Activated naive CD8-positive, alpha-beta T cell treated with anti-CD3 and anti-CD28 coated beads, Interleukin-2, amount 50 U/mL, for 16 hours (primary cell): ENCODE measurements around the gene ATAD2B.
"Not testable (repeated sequence)": the region's sequence is repeated elsewhere in the genome, so short reads cannot be mapped to it uniquely, and the experiment has no call there.

Experiments used
- DNase-seq: peaks from one replicate; pipeline ENCODE4 v3.0.0-alpha.2; 2020; ENCODE audit warnings: low read depth, low spot score

Gene ATAD2B

DNA sequence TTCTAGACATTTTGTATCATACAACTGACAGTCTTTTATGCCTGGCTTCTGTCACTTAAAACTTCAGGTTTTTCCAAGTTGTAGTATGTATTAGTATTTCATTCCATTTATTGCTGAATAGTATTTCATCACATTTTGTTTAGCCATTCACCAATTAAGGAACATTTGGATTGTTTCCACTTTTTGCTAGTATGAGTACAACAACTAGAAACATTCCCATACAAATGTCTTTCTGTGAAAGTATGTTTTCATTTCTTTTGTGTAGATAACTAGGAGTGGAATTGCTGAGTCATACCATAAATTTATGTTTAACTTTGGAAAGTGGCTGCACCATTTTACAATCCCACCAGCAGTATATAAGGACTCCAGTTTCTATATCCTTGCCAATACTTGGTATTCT lies 135.9 kb downstream of the ATAD2B start:
- DNase-seq = no peak

DNA sequence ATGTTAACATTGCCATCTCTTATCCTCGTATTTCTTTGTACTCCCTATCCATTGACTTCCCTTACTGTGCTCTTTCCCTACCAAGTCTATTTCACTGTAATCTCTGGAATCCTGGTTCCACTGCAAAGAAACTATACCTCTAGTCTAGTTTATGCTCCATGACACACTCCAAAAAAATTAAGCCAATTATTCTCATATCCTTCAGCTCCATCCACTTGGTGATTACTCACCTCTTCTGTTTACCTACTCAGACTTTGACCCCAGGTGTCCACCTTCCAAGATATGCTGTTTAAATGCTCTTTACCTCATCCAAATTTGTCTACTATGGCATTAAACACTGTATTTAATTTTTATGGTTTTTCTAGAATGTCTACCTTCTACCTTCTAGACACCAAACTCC lies 137.9 kb downstream of the ATAD2B start:
- no peak for DNase-seq

DNA sequence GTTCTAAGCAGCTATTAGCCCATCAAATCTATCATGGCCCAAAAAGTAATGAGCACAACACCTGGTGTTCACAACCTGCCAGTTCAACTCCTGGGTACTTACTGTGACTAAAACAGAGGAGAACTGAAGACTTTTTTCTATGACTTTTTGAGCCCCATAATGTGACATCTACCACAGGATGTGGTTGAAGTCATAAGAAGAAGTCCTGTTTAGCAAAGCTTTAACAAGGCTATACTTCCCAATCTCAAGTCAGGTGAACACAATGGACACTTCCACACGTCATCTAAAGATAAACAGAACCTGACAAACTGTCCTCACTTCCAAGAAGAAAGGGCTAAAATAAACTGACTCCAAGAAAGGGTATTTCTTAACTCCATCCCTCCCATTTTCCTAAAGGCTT lies 138.8 kb downstream of the ATAD2B start:
- no peak for DNase-seq

DNA sequence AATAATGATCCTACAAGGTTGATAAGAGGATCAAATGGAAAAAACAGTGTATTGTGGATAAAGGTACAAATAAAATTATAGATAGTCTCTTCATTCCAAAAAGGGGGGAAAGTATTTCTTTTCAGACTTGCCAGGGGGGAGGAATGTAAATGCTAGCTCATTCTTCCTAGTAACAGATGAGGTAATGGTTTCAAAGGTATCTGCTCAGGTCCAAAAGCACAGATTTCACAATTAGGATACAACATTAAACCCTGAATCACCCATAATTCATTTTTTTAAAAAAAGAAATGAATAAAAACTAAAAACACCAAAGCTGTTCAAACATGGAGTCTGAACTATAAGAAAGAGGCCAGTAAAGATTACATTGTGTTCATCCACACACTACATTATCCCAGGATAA lies 142.0 kb downstream of the ATAD2B start:
- no peak for DNase-seq

DNA sequence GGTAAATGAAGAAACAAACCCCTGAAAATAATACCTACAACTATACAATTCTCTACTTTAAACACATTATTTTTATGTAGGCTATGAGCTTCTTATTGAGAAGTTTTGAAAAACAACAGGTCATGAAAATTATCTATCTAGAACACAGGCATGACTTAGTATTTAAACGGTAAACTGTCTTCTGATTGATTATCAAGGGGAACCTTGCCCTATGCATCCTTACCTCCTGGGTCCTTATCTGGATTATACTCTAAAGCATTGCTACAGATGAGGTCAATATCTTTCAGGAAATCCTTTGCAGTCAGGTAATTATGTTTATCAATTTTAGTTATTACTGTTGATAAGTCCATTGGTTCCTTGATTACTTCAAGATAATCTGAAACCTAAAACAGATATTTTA lies 144.3 kb downstream of the ATAD2B start:
- no peak for DNase-seq

DNA sequence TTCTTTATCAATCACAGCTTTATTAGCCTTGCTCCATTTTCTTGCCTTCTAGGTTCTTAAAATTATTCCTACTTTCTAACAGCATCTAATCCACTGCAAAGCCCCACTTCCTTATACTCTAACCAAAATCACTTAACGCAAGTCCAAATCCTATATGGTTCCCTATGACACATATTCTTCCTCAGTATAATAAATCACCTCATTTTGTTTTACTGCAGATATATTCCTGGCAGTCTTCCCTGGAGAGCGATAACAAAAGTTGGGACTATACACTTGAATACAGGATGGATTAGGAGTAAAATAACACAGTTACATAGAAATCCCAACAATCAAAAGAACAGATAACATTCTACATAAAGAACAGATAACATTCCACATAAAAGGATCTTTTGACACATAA lies 144.8 kb downstream of the ATAD2B start:
- no peak for DNase-seq

DNA sequence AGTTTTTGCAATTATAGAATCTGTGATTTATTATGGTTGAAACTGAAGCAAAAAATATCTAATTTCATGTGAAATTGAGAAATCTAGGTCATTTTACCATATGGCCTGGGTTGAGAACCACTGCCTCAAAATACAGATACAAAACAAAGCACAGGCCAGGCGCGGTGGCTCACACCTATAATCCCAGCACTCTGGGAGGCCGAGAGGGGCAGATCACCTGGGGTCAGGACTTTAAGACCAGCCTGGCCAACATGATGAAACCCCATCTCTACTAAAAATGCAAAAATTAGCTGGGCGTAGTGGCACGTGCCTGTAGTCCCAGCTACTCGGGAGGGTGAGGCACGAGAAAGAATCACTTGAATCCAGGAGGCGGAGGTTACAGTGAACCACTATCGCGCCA lies 146.5 kb downstream of the ATAD2B start:
- not testable (repeated sequence) for DNase-seq

DNA sequence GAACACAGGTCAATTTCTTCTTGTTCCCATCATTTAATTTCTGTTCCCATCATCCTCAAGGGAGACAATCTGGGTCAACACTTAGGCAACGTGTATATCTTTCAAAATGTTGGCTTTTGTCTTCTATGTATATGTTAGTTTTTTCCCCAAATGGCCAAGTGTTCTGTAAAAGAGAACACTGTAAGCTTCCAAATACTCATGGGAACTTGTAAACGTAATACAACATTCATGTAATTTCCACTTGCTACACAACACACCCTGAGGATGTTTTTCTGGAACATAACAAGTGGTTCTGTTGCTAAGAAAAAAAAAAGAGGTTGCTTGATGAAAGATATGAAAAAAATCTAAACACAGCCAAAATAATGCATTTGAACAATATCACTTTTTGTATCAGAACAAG lies 149.1 kb downstream of the ATAD2B start:
- no peak for DNase-seq

DNA sequence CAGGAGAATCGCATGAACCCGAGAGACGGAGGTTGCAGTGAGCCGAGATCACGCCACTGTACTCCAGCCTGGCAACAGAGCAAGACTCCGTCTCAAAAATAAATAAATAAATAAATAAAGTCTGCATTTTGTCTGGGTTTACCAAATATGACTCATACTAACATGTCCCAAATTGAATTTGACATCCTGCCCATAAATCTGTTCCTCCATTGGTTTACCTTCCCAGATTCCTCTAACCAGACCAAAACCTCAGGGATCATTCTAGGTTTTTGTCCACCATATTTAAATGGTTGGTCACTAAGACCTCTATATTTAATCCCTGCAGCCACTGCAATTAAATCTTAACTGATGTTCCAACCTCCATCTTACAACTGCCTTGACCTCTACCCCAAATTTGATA lies 150.9 kb downstream of the ATAD2B start:
- no peak for DNase-seq

DNA sequence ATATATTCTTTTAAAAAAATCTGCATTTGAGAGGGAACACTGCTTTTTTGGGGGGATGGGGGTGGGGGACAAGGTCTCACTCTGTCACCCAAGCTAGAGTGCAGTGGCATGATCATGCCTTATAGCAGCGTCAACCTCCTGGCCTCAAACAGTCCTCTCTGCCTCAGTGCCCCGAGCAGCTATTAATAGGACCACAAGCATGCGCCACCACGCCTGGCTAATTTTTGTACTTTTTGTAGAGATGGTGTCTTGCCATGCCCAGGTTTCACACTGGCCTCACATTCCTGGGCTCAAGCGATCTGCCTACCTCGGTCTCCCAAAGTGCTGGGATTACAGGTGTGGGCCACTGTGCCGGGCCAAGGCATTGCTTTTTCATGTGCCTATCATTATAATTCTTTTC lies 154.2 kb downstream of the ATAD2B start:
- DNase-seq = no peak

DNA sequence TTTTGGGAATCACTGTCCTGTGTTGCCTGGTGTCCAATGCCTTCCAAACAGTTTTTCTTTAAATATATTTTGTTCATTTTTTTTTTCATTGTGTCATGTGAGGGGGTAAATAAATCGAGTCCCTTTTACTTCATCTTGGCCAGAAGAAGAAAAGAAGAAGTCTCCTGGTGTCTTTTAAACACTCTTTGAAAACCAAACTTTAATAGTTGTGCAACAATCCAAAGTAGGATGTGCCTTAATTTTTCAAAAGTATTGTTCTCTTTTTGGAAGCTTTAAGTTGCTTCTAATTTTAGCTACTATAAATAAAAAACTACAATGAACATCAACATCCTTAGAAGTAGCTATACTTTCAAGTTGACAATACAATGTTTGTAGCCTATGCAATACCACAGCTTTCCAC lies 154.9 kb downstream of the ATAD2B start:
- DNase-seq = no peak

DNA sequence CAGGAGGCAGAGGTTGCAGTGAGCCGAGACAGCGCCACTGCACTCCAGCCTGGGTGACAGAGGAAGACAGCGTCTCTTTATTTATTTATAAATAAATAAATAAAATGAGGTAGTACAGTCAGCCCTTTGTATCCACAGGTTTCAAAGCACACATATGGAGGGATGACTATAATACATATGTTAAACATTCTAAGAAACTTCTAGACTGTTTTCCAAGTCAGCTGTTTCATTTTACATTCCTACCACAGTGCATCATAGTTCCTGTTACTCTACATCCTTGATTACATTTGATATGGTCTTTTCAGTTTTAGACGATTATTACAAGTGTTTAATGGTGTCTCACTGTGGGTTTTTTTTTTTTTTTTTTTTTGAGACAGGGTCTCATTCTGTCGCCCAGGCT lies 157.6 kb downstream of the ATAD2B start:
- no peak for DNase-seq

DNA sequence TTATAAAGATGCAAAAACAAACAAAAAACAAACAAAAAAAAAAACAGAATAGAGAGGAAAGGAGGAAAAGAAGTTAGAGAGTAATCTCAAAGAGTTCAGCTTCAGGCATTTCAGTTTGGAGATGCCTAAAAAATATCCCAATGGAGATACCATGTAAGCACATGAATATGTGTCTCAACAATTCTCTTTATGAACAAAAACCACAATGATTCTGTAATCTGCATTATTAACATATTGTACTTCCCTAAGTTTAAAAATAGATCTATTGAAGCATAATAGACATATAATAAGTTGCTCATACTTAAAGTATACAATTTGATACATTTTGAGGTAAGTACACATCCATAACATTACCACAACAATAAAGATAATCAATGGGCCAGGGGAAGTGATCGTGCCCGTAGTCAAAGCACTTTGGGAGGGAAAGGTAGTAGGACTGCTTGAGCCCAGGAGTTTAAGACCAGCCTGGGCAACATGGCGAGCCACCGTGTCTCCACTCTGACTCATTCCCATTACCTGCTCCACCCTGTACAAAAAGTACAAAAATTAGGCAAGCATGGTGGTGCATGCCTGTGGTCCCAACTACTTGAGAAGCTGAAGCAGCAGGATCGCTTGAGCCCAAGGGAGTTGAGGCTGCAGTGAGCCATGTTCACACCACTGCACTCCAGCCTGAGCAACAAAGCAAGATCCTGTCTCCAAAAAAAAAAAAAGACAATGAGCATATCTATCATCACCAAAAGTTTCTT lies 158.9 kb downstream of the ATAD2B start:
- DNase-seq = no peak

DNA sequence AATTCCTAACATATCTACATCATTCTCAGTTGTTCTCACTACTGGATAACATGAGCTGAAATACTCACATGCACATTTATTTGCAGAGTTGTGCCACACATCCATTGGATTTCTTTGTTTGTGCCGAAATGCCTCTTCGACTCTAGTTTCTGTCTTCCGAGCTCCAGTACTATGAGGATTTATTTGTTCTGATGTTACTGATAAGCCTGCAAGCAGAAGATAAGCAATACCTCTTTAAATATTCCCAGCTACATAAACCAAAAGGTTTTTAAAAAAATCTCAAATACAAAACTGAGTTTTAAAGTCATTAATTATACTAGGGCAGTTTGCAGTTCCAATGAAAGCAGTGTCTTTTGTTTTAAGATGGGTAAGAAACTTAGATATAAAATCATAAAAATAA lies 164.8 kb downstream of the ATAD2B start:
- no peak for DNase-seq

DNA sequence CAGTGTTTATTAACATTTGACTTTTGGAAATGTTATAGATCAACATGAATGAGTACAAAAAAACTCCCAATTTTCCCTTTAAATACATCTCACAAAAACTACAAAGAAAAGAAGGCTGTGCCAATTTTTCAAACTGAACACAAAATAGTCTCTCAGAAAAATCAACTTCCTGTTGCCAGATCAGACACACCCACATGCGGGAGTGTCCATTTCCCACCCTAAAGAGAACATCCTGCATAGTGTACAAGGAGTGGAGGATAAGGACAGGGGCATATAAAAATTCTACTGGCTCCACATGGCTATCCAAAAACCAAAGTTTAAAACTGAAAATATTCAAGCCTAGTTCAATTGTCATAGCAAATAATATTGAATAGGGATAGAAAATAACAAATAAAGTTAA lies 165.3 kb downstream of the ATAD2B start:
- DNase-seq = no peak

DNA sequence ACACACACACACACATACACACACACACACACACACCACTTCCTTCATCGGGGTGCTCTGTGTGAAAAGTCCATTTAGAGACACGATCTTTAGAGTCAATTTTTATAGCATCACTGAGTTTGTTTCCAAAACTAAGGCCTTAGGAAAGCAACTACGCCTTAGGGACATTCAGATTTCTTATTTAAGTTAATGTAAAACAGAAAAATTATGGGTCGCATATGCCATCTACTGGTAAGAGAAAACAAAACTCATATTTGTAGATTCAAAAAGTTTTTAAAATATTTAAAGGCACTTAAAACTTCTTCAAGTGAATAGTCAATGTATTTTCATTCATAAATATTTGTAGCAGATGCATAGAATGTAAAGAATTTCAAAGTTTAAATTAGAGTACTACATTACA lies 166.2 kb downstream of the ATAD2B start:
- no peak for DNase-seq

DNA sequence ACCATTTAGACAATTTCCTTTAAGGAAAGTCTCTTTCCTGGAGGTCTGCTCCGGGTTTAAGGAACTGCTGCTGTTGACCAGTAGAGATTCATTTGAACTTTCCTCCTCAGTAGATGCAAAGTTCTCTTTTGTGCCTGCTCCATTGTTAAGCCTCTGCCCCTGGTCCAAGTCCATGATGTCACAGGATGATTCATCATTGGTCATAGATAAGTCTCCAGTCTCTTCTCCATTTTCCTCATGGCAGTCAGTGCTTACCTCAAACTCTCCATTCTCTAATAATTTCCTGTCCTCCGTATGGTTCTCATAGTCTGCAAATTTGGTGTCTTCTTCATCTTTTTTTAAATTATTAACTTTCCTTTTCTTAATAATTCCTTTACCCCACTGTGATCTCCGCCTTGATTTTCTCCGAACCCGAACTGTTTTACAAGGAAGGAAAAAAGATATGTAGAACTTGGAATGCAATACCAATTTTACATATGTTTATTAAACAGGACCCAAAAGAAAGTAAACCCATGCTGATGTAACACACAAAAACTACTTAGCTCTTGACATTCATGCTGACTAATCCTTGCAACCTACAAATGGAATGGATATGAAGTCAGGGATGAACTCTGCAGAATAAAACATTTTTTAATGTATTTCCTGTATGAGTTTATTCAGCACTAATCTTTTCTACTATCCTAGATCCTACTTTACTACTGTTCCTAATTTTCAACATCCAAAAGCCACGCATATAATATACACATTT lies 169.1 kb downstream of the ATAD2B start:
- DNase-seq = no peak

DNA sequence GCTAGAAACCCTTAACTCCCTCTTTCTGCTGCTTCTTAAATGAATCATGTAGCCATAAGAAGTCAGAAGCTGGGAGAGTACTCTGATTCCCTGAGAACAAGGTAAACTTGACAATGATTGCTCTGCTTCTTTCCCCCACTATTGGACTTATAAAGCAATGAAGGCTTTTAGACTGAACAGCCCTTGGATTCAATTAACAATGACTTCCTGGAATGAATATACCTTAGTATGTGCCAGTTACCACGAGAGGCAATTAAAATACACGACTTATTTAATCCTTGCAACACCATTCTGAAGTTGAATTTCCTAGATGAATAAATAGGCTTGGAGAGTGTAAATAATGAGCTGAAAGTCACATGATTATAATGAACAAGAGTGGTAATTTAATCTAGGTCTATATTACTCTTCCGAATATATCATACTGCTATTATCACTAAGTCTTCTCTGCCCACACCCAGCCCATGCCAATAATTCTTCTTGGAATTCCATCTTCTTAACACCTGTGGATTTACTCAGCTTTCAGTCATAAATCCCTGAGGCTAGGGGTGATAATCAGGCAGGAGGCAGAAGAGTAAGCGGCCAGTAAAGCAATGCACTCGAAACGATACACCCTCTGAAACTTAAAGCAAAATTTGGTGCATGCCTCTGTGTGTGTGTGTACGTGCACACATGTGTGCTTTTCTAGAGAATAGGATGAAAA lies 170.2 kb downstream of the ATAD2B start:
- DNase-seq = no peak

DNA sequence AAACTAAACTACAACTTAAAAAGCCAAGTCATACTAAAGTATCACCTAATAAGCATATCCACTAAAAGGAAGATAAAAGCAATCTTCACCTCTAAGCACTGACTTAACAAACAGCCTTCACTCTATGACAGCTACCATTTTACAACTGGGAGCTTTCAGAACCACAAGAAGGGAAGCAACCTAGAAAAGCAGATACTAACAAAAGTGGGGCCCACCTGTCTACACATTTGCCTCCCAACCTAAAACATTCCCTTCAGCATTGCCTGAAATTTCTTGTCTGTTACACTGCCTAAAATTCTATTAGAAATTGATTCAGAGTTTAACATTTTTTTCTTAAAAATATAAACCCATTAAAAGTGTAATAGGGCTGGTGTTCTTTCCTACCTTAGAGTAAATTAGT lies 172.0 kb downstream of the ATAD2B start:
- DNase-seq = no peak

DNA sequence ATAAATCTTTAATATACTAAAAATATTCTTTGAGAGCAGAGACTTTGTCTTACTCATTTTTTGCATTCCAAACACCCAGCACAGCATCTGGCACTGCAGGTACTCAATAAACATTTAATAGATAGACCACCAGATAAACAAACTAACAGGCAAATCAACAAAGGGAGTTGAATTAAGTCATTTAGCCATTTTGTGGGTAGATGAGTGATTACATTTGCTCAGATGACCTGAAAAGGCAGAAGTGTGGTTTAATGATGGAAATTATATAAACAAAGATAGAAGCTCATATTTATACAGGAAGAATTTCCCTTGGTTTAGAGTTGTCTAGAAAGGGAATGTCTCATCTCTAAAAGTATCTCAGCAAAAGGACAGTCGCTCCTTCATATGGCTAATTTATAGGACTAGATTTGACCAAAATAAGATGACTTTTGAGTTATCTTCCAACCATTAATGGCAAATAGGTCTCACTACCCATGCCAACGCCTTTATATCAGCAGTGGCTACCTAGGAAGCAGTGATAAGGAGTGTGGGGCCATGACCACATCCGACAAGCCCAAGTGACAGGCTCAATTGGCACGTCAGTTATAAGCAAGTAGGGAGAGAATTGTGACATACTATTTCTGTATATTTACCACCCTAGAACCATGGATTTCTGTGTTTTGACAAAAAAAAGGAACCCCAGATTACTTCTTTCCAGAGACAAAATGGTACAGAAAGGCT lies 173.5 kb downstream of the ATAD2B start:
- no peak for DNase-seq

DNA sequence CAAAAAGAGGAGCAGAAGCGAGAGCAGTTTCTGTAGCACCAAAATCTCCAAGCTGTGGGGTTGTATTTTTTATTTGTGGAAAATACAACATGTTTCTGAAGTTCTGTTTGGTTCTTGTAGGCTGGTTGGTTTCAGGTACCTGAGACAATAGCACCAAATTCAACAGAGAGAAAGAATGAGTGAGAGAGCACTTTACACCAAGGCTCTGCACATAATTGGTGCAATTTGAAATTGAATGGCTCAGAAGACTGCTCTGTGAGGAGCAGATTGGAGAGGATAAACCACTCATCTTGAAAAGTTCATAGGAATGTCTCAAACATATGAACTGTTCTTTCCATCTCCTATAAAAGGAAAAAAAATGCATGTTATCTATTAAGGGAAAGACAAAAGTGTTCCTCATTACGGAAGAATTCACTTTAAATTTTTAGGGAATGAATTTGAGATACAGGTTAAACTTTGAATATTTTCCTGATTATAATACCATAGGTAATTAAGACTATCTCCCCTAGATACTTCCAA lies 175.1 kb downstream of the ATAD2B start:
- DNase-seq = no peak
